GM12878 (cell line): ENCODE results near the gene ETS1. TPM values are rescaled to one million over a fixed set of nuclear protein-coding genes. Genes with fewer than 3 reads are reported as not detected.

Experiments
- ATAC-seq: fragments of 200-7000 bp; cut with Tn5 transposase; 3 replicates; pipeline ENCODE4 v1.9.1; 2020; ENCODE audit warnings: mild to moderate bottlenecking, moderate library complexity
- BruUV-seq: library from RNA; stranded (reverse); fragments of 400-500 nt; replicated peaks from 2 replicates; lab custom pipeline; 2021; lab: Mats Ljungman, UMichigan
- CTCF ChIA-PET: fragments of 300-600 bp; sonication (Branson Sonifier 250); formaldehyde crosslinking; extraction: SDS; loops from one replicate; lab custom pipeline; 2021; ENCODE audit warnings: inconsistent platforms; lab: Yijun Ruan, JAX
- POLR2A ChIA-PET: fragments of 350-600 bp; formaldehyde crosslinking; extraction: SDS; loops from one replicate; lab custom pipeline; 2021; ENCODE audit warnings: inconsistent platforms; lab: Charles Lee
- RAD21 ChIA-PET: fragments of 300-600 bp; sonication (Branson Sonifier 250); formaldehyde crosslinking; loops from one replicate; lab custom pipeline; 2023; ENCODE audit warnings: antibody characterized with exemption; ENCODE audit not compliant: unreplicated experiment; lab: Charles Lee
- SMC1A ChIA-PET: fragments of 300-600 bp; sonication (Branson Sonifier 250); formaldehyde crosslinking; loops from one replicate; lab custom pipeline; 2023; ENCODE audit not compliant: unreplicated experiment, uncharacterized antibody; lab: Charles Lee
- DNase-seq: peaks from one replicate; pipeline ENCODE4 v3.0.0-alpha.2; 2011; ENCODE audit warnings: low read depth, low spot score
- FAIRE-seq: peaks from 3 replicates; lab custom pipeline; 2011; peaks lifted over from hg19 to GRCh38; lab: Jason Lieb, UNC
- H2AFZ ChIP-seq: 2 replicates; pipeline ENCODE4 v1.6.0; 2011; ENCODE audit warnings: low read depth, low read length, control low read depth; ENCODE audit not compliant: control insufficient read depth
- H3K27ac ChIP-seq: 2 replicates; pipeline ENCODE4 v1.5.1; 2011; ENCODE audit warnings: control low read depth; ENCODE audit not compliant: control insufficient read depth, insufficient read depth
- H3K27me3 ChIP-seq, 2 experiments: replicated peaks in 1 of 2; 2 replicates each; pipeline versions ENCODE4 v1.6.0 to v1.6.1; 2011; ENCODE audit warnings: low read length in 1 of 2; ENCODE audit not compliant: control insufficient read depth in 2 of 2, insufficient read depth in 2 of 2
- H3K36me3 ChIP-seq, 2 experiments: 2 replicates each; pipeline ENCODE4 v1.5.1; 2011; ENCODE audit warnings: low read length in 1 of 2; ENCODE audit not compliant: control insufficient read depth in 2 of 2, insufficient read depth in 2 of 2
- H3K4me1 ChIP-seq: 2 replicates; pipeline ENCODE4 v1.6.1; 2011; ENCODE audit warnings: mild to moderate bottlenecking, low read length, moderate library complexity, mixed read lengths; ENCODE audit not compliant: control insufficient read depth, insufficient read depth
- H3K4me2 ChIP-seq: 2 replicates; pipeline ENCODE4 v1.6.0; 2011; ENCODE audit warnings: control low read depth; ENCODE audit not compliant: control insufficient read depth, insufficient read depth
- H3K4me3 ChIP-seq: fragments of 200-600 bp; sonication (generic); 2 replicates; pipeline ENCODE4 v1.5.1; 2016
- H3K79me2 ChIP-seq: 2 replicates; pipeline ENCODE4 v1.6.0; 2011; ENCODE audit warnings: low read length; ENCODE audit not compliant: control insufficient read depth, insufficient read depth
- H3K9ac ChIP-seq: 2 replicates; pipeline ENCODE4 v1.8.0; 2011; ENCODE audit warnings: low read length, control low read depth, mixed read lengths; ENCODE audit not compliant: control insufficient read depth, insufficient read depth
- H3K9me3 ChIP-seq: replicated peaks from 3 replicates; pipeline ENCODE4 v1.5.1; 2011; ENCODE audit warnings: mild to moderate bottlenecking, low read length; ENCODE audit not compliant: control insufficient read depth, insufficient read depth
- H4K20me1 ChIP-seq: 2 replicates; pipeline ENCODE4 v1.6.0; 2011; ENCODE audit not compliant: control insufficient read depth, insufficient read depth
- BACH1 ChIP-seq: fragments of 450-650 bp; IDR thresholded peaks from 2 replicates; pipeline ENCODE4 v1.6.1; 2017; ENCODE audit warnings: mild to moderate bottlenecking, borderline replicate concordance
- BHLHE40 ChIP-seq, 2 experiments: fragments of 450-650 bp in 1 of 2; IDR thresholded peaks; 2 replicates each; pipeline ENCODE4 v1.6.1; 2011 to 2017; ENCODE audit warnings: low read depth in 2 of 2, borderline replicate concordance in 1 of 2, improper control_type of control experiment in 1 of 2, low read length in 1 of 2, mild to moderate bottlenecking in 1 of 2
- BRCA1 ChIP-seq: IDR thresholded peaks from 2 replicates; pipeline ENCODE4 v1.6.1; 2011; ENCODE audit warnings: low read depth, low read length, improper control_type of control experiment
- CHD4 ChIP-seq: fragments of 200-600 bp; sonication (generic); IDR thresholded peaks from 2 replicates; pipeline ENCODE4 v1.6.1; 2016; ENCODE audit warnings: mild to moderate bottlenecking
- ESRRA ChIP-seq: IDR thresholded peaks from 2 replicates; pipeline ENCODE4 v1.6.1; 2012; ENCODE audit warnings: mild to moderate bottlenecking, low read length, improper control_type of control experiment
- EZH2 ChIP-seq: IDR thresholded peaks from 2 replicates; pipeline ENCODE4 v1.6.1; 2012; ENCODE audit warnings: low read depth, mild to moderate bottlenecking, control low read depth, inconsistent platforms, low read length, borderline replicate concordance; ENCODE audit not compliant: control insufficient read depth
- GABPA ChIP-seq: IDR thresholded peaks from 2 replicates; pipeline ENCODE4 v1.6.1; 2014; ENCODE audit warnings: antibody characterized with exemption, low read depth, mild to moderate bottlenecking, inconsistent platforms
- MTA2 ChIP-seq: fragments of 450-650 bp; IDR thresholded peaks from 2 replicates; pipeline ENCODE4 v1.6.1; 2016; ENCODE audit warnings: low read depth, mild to moderate bottlenecking, moderate library complexity
- NR2C1 ChIP-seq: fragments of 450-650 bp; IDR thresholded peaks from 2 replicates; pipeline ENCODE4 v1.6.1; 2017; ENCODE audit warnings: antibody characterized with exemption, mild to moderate bottlenecking, moderate library complexity
- REST ChIP-seq: IDR thresholded peaks from 2 replicates; pipeline ENCODE4 v1.6.1; 2012; ENCODE audit warnings: mild to moderate bottlenecking, low read depth, low read length
- RFX5 ChIP-seq: IDR thresholded peaks from 2 replicates; pipeline ENCODE4 v1.6.1; 2011; ENCODE audit warnings: low read depth, low read length, improper control_type of control experiment
- SIX5 ChIP-seq: IDR thresholded peaks from 2 replicates; pipeline ENCODE4 v1.6.1; 2011; ENCODE audit warnings: mild to moderate bottlenecking, low read depth, low read length, moderate library complexity; ENCODE audit not compliant: severe bottlenecking
- SP1 ChIP-seq: IDR thresholded peaks from one replicate; pipeline ENCODE4 v1.6.1; 2011; ENCODE audit warnings: low read depth, low read length
- TCF7 ChIP-seq: IDR thresholded peaks from 2 replicates; pipeline ENCODE4 v1.6.1; 2014; ENCODE audit warnings: antibody characterized with exemption, borderline replicate concordance
- WRNIP1 ChIP-seq: IDR thresholded peaks from 2 replicates; pipeline ENCODE4 v1.6.1; 2011; ENCODE audit warnings: low read depth, low read length, improper control_type of control experiment, borderline replicate concordance
- ZZZ3 ChIP-seq: IDR thresholded peaks from 2 replicates; pipeline ENCODE4 v1.6.1; 2011; ENCODE audit warnings: low read depth; ENCODE audit not compliant: control insufficient read depth, insufficient read length
- WGBS: methylation state at CpG from one replicate; pipeline ENCODE4 v1.1.6; 2016; ENCODE audit warnings: low lambda C conversion rate; ENCODE audit not compliant: insufficient replicate concordance, insufficient coverage; ENCODE audit errors: missing lambda C conversion rate; 5-methylcytosine and 5-hydroxymethylcytosine counted together
- in situ Hi-C: fragments of 300-500 bp; cut with MboI; formaldehyde crosslinking; loops from 9 replicates; pipeline ENCODE4 v1.14.3; 2018; ENCODE audit warnings: mixed read lengths
- intact Hi-C: fragments of 100-400 bp; cut with micrococcal nuclease; formaldehyde crosslinking; loops from one replicate; pipeline ENCODE4 v1.14.2; 2022; ENCODE audit not compliant: unreplicated experiment
- polyA plus RNA-seq, 11 experiments: library from polyadenylated mRNA; depleted of rRNA in 4 of 11; unstranded in 6 of 11; stranded (reverse) in 5 of 11; fragments of >200 nt; fragmentation: Nextera tagmentation in 4 of 11; fragmentation: Illumina TruSeq in 1 of 11; extraction: Ambion mirVana in 4 of 11; extraction: Trizol in 1 of 11; gene quantifications; 1 replicate in 1 of 11; 2 replicates in 10 of 11; pipeline versions ENCODE4 v1.2.1 to v1.2.3, GENCODE V29; 2011 to 2016; ENCODE audit warnings: inconsistent platforms in 2 of 11, missing spikeins in 2 of 11, low read depth in 1 of 11
- total RNA-seq, 4 experiments: library from RNA; depleted of rRNA in 3 of 4; stranded (reverse); fragments of >200 nt in 3 of 4; fragmentation: Illumina TruSeq in 1 of 4; extraction: Trizol in 1 of 4; gene quantifications; 2 replicates each; pipeline versions ENCODE4 v1.2.1 to v1.2.3, GENCODE V29; 2013 to 2021

Gene ETS1
- total and polyA plus RNA-seq, 10 of the 15 experiments (the other 5 are each of a cell fraction or from before 2014, with no cell fraction given), result 12.5 to 112 (median 55.5) TPM

- no peak for TF ChIP-seq ESRRA
- no peak for TF ChIP-seq BHLHE40 (IDR thresholded peaks at IDR 0.05; ENCODE audit: borderline replicate concordance in 1 of 2, low read depth in 2 of 2, low read length in 1 of 2)
- TF ChIP-seq SP1, result no peak
Observed at GRCh38 chr11:128584253-128584652, 3.1 kb downstream of the ETS1 start (continued).

GRCh38 chr11:128582496-128583366, 4.6 kb downstream of the ETS1 start:
- no peaks in the 10 kb centered on the region for H3K27me3 ChIP-seq
- BruUV-seq, result no TSS peak
- H3K9me3 ChIP-seq, result no peaks in the 10 kb centered on the region
- SMC1A ChIA-PET, result interaction anchor here (0.8 to 1.4 kb wide), 4 partner anchors 13 to 47 kb away, joined by 3 read pairs; no protein-coding TSS in a partner anchor
- FAIRE-seq (no peak), ATAC-seq (no peak), DNase-seq (no peak)
- no peak overlapping the region for H3K4me3 ChIP-seq
- H3K9ac ChIP-seq, result no peak overlapping the region
- no peaks in the 10 kb centered on the region for H3K36me3 ChIP-seq
- CTCF ChIA-PET, result interaction anchor here (1.5 to 1.7 kb wide), 3 partner anchors 25 to 248 kb away, joined by 4 to 5 read pairs (median 5); no protein-coding TSS in a partner anchor
- no peak overlapping the region for H3K4me2 ChIP-seq
- intact Hi-C loops, result no loop called here
- POLR2A ChIA-PET, result no interaction called here
- RAD21 ChIA-PET, result interaction anchor here (0.9 to 2.0 kb wide), 4 partner anchors 10 to 64 kb away, joined by 3 to 5 read pairs (median 4); no protein-coding TSS in a partner anchor
- no peaks in the 10 kb centered on the region for H4K20me1 ChIP-seq
- in situ Hi-C loops, result no loop called here
- no peak for TF ChIP-seq GABPA
- no peak for TF ChIP-seq BRCA1
- TF ChIP-seq EZH2, result no peak
- no peak for TF ChIP-seq NR2C1
- no peak for TF ChIP-seq WRNIP1
- no peak for TF ChIP-seq REST
- TF ChIP-seq BACH1, result no peak
- no peak for TF ChIP-seq ZZZ3
- no peak for TF ChIP-seq CHD4
- TF ChIP-seq SIX5, result no peak
- no peak for TF ChIP-seq RFX5
- TF ChIP-seq MTA2, result no peak
- no peak for TF ChIP-seq TCF7
- WGBS, result 86% methylated on average over 8 of the region's 8 CpGs
- H2AFZ ChIP-seq, result no peak overlapping the region
- H3K4me1 ChIP-seq, result peaks cover 6% of the 10 kb centered on the region
- H3K27ac ChIP-seq, result no peak overlapping the region
- H3K79me2 ChIP-seq, result no peaks in the 10 kb centered on the region
